ENCODE results near the gene FBXO22. TPM values are rescaled to one million over a fixed set of nuclear protein-coding genes. Genes with fewer than 3 reads are reported as not detected.
A peak's percentile ranks its signal among the peaks of the same experiment; 100 is the strongest.

The FBXO22 gene
- total RNA-seq, 1 donor from 2014 or later: 31.6 TPM

- no peak for DNase-seq (ENCODE audit: low spot score)
- Mint-ChIP-seq H3K4me1 (ENCODE audit: unreplicated experiment) (peaks cover 23% of the 10 kb centered on the region), H3K9me3 (ENCODE audit: unreplicated experiment) (no peaks in the 10 kb centered on the region), H3K4me3 (ENCODE audit: unreplicated experiment) (no peak overlapping the region), H3K36me3 (ENCODE audit: low read depth, unreplicated experiment) (peaks cover 8% of the 10 kb centered on the region), H3K27me3 (ENCODE audit: unreplicated experiment) (peaks cover 7% of the 10 kb centered on the region), H3K27ac (ENCODE audit: unreplicated experiment) (no peak overlapping the region)
- no peak for TF ChIP-seq CTCF (IDR thresholded peaks at IDR 0.05; ENCODE audit: unreplicated experiment)
These were observed 20.9 kb downstream of the FBXO22 start for GRCh38 chr15:75924576-75924975.

- Mint-ChIP-seq H3K4me1 (ENCODE audit: unreplicated experiment) (peaks cover 23% of the 10 kb centered on the region), H3K27me3 (ENCODE audit: unreplicated experiment) (peaks cover 7% of the 10 kb centered on the region), H3K27ac (ENCODE audit: unreplicated experiment) (no peak overlapping the region)
These were observed 21.8 kb downstream of the FBXO22 start for GRCh38 chr15:75925440-75925839.

DNA sequence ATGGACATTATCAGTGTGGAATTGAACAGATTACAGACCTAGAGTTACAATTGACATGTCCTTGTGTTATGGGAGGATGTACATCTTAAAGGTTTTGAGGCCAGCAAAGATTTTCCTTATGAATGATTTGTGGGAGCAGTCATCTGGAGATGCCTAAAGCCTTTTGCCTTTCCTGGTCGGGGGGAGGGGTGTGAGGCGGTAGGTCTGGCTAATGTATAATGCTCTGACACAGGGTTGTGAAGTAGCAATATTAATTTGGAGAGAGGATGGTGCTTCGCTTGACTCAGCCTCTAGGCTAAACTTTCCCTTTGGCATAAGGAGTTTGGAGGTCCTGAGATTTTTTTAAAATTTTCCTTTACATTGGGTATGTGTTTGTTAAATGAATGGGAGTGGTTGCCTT is 23.3 kb downstream of the FBXO22 start:
- H3K36me3 Mint-ChIP-seq (ENCODE audit: low read depth, unreplicated experiment): peaks cover 8% of the 10 kb centered on the region
- no peaks in the 10 kb centered on the region for H3K9me3 Mint-ChIP-seq (ENCODE audit: unreplicated experiment)
- no peak for DNase-seq (ENCODE audit: low spot score)
- no peak overlapping the region for H3K27ac Mint-ChIP-seq (ENCODE audit: unreplicated experiment)
- H3K27me3 Mint-ChIP-seq (ENCODE audit: unreplicated experiment): peaks cover 7% of the 10 kb centered on the region
- no peak for TF ChIP-seq CTCF (IDR thresholded peaks at IDR 0.05; ENCODE audit: unreplicated experiment)
- H3K4me1 Mint-ChIP-seq (ENCODE audit: unreplicated experiment): peaks cover 23% of the 10 kb centered on the region
- no peak overlapping the region for H3K4me3 Mint-ChIP-seq (ENCODE audit: unreplicated experiment)

More at GRCh38 chr15:75925440-75925839, 21.8 kb downstream of the FBXO22 start:
- no peak overlapping the region for H3K4me3 Mint-ChIP-seq (ENCODE audit: unreplicated experiment)
- peaks cover 5% of the 10 kb centered on the region for H3K36me3 Mint-ChIP-seq (ENCODE audit: low read depth, unreplicated experiment)
- no peak for TF ChIP-seq CTCF (IDR thresholded peaks at IDR 0.05; ENCODE audit: unreplicated experiment)
- DNase-seq (ENCODE audit: low spot score): no peak
- H3K9me3 Mint-ChIP-seq (ENCODE audit: unreplicated experiment): no peaks in the 10 kb centered on the region

- DNase-seq (ENCODE audit: low spot score): no peak
- TF ChIP-seq CTCF (IDR thresholded peaks at IDR 0.05; ENCODE audit: unreplicated experiment): no peak
- H3K36me3 Mint-ChIP-seq (ENCODE audit: low read depth, unreplicated experiment): peaks cover 4% of the 10 kb centered on the region
- peaks cover 7% of the 10 kb centered on the region for H3K27me3 Mint-ChIP-seq (ENCODE audit: unreplicated experiment)
- no peak overlapping the region for H3K27ac Mint-ChIP-seq (ENCODE audit: unreplicated experiment)
- H3K4me1 Mint-ChIP-seq (ENCODE audit: unreplicated experiment): peaks cover 17% of the 10 kb centered on the region
- H3K9me3 Mint-ChIP-seq (ENCODE audit: unreplicated experiment): no peaks in the 10 kb centered on the region
- H3K4me3 Mint-ChIP-seq (ENCODE audit: unreplicated experiment): no peak overlapping the region
These were observed 23.9 kb downstream of the FBXO22 start for GRCh38 chr15:75927601-75928000.

- TF ChIP-seq CTCF (IDR thresholded peaks at IDR 0.05; ENCODE audit: unreplicated experiment): peak; percentile 29
- Mint-ChIP-seq H3K27ac (ENCODE audit: unreplicated experiment) (no peak overlapping the region), H3K36me3 (ENCODE audit: low read depth, unreplicated experiment) (peaks cover 3% of the 10 kb centered on the region), H3K27me3 (ENCODE audit: unreplicated experiment) (peaks cover 5% of the 10 kb centered on the region), H3K9me3 (ENCODE audit: unreplicated experiment) (no peaks in the 10 kb centered on the region), H3K4me1 (ENCODE audit: unreplicated experiment) (peaks cover 11% of the 10 kb centered on the region), H3K4me3 (ENCODE audit: unreplicated experiment) (no peak overlapping the region)
- DNase-seq (ENCODE audit: low spot score): peak; percentile 62
These were observed 25.3 kb downstream of the FBXO22 start for GRCh38 chr15:75928680-75929608.

Measured in endothelial cell (in vitro differentiated cells).